Measurements from ENCODE around the gene HOXB9. TPM values are rescaled to one million over a fixed set of nuclear protein-coding genes. Genes with fewer than 3 reads are reported as not detected.

Gene HOXB9
- total and polyA plus RNA-seq, 2 donors (not counting 3 experiments of a cell fraction or from before 2014, with no cell fraction given), result 0.79 to 1.1 TPM

DNA sequence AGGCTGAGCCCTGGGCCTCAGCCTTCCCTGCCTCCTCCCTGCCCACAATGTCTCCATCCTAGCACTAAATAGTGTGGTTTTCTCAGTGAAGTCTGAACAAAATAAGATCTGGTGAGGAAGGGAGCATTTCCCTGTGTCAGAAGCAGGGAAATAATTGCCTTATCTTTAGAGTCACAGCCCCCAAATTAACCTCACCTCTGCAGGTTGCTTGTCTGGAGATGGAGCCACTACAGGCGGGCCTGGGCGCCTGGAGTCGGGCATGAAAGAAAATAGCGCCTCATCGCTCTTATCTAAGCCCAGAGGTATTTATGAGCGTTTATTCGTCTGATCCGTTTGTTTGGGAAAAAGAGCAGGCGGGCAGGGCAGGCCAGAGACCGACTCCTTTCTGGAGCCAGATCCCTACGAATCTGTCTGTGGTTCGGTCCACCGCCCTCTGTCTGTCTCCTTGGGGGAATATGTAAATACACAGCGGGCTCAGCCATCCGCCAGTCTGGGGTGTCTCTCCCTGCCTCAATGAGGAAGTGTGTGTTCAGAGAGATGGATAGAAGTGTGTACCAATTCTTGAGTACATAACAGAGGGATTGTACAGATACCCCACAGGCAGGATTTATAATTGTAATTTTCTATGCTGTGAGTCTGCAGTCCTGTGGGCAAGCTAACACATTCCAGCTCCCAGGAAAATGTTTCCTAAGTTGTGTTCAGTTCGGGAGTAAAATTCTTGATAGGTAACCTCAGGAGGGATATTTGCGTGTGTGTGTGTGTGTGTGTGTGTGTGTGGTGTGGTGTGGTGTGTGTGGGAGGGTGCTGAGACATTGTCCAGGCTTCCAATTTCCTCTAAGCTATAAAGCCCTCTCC lies 25.7 kb downstream of the HOXB9 start:
- Histone ChIP-seq H3K9me1 (replicated peaks; ENCODE audit: control insufficient read depth, extremely low read depth, insufficient read depth, low read length) (no peaks in the 10 kb centered on the region), H3K27me3 (ENCODE audit: control insufficient read depth in 2 of 2, insufficient read depth in 2 of 2, low read length in 2 of 2) (no peaks in the 10 kb centered on the region), H4K20me1 (replicated peaks; ENCODE audit: control insufficient read depth, extremely low read depth, insufficient read depth, low read length) (no peaks in the 10 kb centered on the region), H3K36me3 (ENCODE audit: control insufficient read depth in 2 of 2, extremely low read depth in 1 of 2, insufficient read depth in 2 of 2, low read length in 2 of 2) (no peaks in the 10 kb centered on the region), H3K4me3 (replicated peaks in 1 of 3; ENCODE audit: insufficient read depth in 1 of 3, low read depth in 1 of 3, low read length in 3 of 3) (no peak overlapping the region), H3K27ac (ENCODE audit: insufficient read depth, low read depth, low read length) (no peak overlapping the region), H3K4me1 (ENCODE audit: control insufficient read depth, extremely low read depth, insufficient read depth, low read length) (peaks cover 34% of the 10 kb centered on the region), H2AFZ (ENCODE audit: low read depth, low read length) (no peak overlapping the region), H3K79me2 (ENCODE audit: control insufficient read depth, insufficient read depth, low read length) (peaks cover 90% of the 10 kb centered on the region), H3K9me3 (replicated peaks; ENCODE audit: control insufficient read depth, insufficient read depth, low read length) (no peaks in the 10 kb centered on the region), H3K9ac (replicated peaks; ENCODE audit: extremely low read depth, insufficient read depth, low read length) (no peak overlapping the region), H3K4me2 (ENCODE audit: insufficient read depth, low read length) (no peak overlapping the region)
- ChIA-PET CTCF (interaction anchor here (0.9 to 1.5 kb wide), 5 partner anchors 9 to 341 kb away, joined by 3 to 4 read pairs (median 3); no protein-coding TSS in a partner anchor), POLR2A (no interaction called here)
- dilution Hi-C loops (cut with MboI; ENCODE audit: extremely low pct_ligation_motif_present, low sequenced_read_pairs), result no loop called here
- FAIRE-seq (no peak), DNase-seq (ENCODE audit: low read depth, low spot score) (no peak)
- no TSS peak for BruUV-seq (replicated peaks)
- TF ChIP-seq POLR2AphosphoS5 (IDR thresholded peaks at IDR 0.05; ENCODE audit: insufficient read depth, low read depth, low read length) (no peak), FOS (IDR thresholded peaks at IDR 0.05; ENCODE audit: borderline replicate concordance, insufficient read depth, low read length) (no peak), EZH2 (IDR thresholded peaks at IDR 0.05; ENCODE audit: borderline replicate concordance, low read depth, low read length, severe bottlenecking) (no peak), GATA2 (IDR thresholded peaks at IDR 0.05; ENCODE audit: insufficient read depth, insufficient read length, low read depth, low read length) (no peak), JUN (IDR thresholded peaks at IDR 0.05; ENCODE audit: borderline replicate concordance, insufficient read depth, insufficient read length, low read depth) (no peak), MYC (IDR thresholded peaks at IDR 0.05; ENCODE audit: low read depth, low read length) (no peak), POLR2A (IDR thresholded peaks at IDR 0.05; ENCODE audit: low read depth, low read length) (no peak)
- TF ChIP-seq, protein P1, sequence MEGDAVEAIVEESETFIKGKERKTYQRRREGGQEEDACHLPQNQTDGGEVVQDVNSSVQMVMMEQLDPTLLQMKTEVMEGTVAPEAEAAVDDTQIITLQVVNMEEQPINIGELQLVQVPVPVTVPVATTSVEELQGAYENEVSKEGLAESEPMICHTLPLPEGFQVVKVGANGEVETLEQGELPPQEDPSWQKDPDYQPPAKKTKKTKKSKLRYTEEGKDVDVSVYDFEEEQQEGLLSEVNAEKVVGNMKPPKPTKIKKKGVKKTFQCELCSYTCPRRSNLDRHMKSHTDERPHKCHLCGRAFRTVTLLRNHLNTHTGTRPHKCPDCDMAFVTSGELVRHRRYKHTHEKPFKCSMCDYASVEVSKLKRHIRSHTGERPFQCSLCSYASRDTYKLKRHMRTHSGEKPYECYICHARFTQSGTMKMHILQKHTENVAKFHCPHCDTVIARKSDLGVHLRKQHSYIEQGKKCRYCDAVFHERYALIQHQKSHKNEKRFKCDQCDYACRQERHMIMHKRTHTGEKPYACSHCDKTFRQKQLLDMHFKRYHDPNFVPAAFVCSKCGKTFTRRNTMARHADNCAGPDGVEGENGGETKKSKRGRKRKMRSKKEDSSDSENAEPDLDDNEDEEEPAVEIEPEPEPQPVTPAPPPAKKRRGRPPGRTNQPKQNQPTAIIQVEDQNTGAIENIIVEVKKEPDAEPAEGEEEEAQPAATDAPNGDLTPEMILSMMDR (IDR thresholded peaks at IDR 0.05; ENCODE audit: extremely low read depth in 1 of 2, insufficient read depth in 1 of 2, low read depth in 1 of 2, low read length in 2 of 2), result no peak
- TF ChIP-seq, protein P2, sequence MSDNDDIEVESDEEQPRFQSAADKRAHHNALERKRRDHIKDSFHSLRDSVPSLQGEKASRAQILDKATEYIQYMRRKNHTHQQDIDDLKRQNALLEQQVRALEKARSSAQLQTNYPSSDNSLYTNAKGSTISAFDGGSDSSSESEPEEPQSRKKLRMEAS (IDR thresholded peaks at IDR 0.05; ENCODE audit: insufficient read depth, insufficient read length), result no peak
- intact Hi-C loops (cut with micrococcal nuclease), result no loop called here

Data from endothelial cell of umbilical vein (primary cell).